Panc1 (cell line): ENCODE results near the gene TNFRSF21.

ENCODE experiments used
- REST ChIP-seq, 2 experiments: IDR thresholded peaks; 2 replicates each; pipeline ENCODE4 v1.6.1; 2011 to 2012; ENCODE audit warnings: low read depth in 2 of 2, control low read depth in 1 of 2, low read length in 1 of 2, mild to moderate bottlenecking in 1 of 2, moderate library complexity in 1 of 2; ENCODE audit not compliant: insufficient read depth in 1 of 2
- SIN3A ChIP-seq: IDR thresholded peaks from 2 replicates; pipeline ENCODE4 v1.6.1; 2012; ENCODE audit warnings: low read depth, mild to moderate bottlenecking, low read length, moderate library complexity, borderline replicate concordance; ENCODE audit not compliant: insufficient read depth
- TCF7L2 ChIP-seq: IDR thresholded peaks from 2 replicates; pipeline ENCODE4 v1.6.1; 2011; ENCODE audit warnings: mild to moderate bottlenecking, low read depth, low read length, inconsistent platforms
- TF ChIP-seq, protein P1 (sequence below): fragments of 450-650 bp; IDR thresholded peaks from 2 replicates; pipeline ENCODE4 v1.5.1; 2017; ENCODE audit warnings: mild to moderate bottlenecking

- TF ChIP-seq, protein P1, sequence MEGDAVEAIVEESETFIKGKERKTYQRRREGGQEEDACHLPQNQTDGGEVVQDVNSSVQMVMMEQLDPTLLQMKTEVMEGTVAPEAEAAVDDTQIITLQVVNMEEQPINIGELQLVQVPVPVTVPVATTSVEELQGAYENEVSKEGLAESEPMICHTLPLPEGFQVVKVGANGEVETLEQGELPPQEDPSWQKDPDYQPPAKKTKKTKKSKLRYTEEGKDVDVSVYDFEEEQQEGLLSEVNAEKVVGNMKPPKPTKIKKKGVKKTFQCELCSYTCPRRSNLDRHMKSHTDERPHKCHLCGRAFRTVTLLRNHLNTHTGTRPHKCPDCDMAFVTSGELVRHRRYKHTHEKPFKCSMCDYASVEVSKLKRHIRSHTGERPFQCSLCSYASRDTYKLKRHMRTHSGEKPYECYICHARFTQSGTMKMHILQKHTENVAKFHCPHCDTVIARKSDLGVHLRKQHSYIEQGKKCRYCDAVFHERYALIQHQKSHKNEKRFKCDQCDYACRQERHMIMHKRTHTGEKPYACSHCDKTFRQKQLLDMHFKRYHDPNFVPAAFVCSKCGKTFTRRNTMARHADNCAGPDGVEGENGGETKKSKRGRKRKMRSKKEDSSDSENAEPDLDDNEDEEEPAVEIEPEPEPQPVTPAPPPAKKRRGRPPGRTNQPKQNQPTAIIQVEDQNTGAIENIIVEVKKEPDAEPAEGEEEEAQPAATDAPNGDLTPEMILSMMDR, result no peak
- TF ChIP-seq TCF7L2, result no peak
- TF ChIP-seq SIN3A, result no peak
- no peak for TF ChIP-seq REST (IDR thresholded peaks at IDR 0.05; ENCODE audit: insufficient read depth in 1 of 2, low read depth in 2 of 2, low read length in 1 of 2)
Measured at GRCh38 chr6:47335466-47335865, 25.8 kb upstream of the TNFRSF21 start.
